DMS153 treated with DMSO at 0.1 percent for 48 hours (cell line): ENCODE measurements around the gene SBF1.

Experiments
- DNase-seq: peaks from one replicate; lab custom pipeline; 2025; ENCODE audit not compliant: unreplicated experiment; lab: John Stamatoyannopoulos, UW

The SBF1 gene

GRCh38 chr22:50506611-50507420 is 32.0 kb upstream of the SBF1 start:
- no peak for DNase-seq

- DNase-seq = no peak
These were observed 31.2 kb upstream of the SBF1 start for GRCh38 chr22:50505776-50506610.

GRCh38 chr22:50505276-50505775 is 30.5 kb upstream of the SBF1 start:
- DNase-seq = no peak

- DNase-seq = no peak
These were observed 29.8 kb upstream of the SBF1 start for GRCh38 chr22:50504369-50505211.

- DNase-seq = no peak
These were observed 28.8 kb upstream of the SBF1 start for GRCh38 chr22:50503475-50504145.

GRCh38 chr22:50502628-50503474 is 28.0 kb upstream of the SBF1 start:
- DNase-seq = no peak

GRCh38 chr22:50502096-50502495 is 27.3 kb upstream of the SBF1 start:
- DNase-seq = no peak

GRCh38 chr22:50500452-50500851 is 25.6 kb upstream of the SBF1 start:
- DNase-seq = no peak

GRCh38 chr22:50498322-50498890 is 23.6 kb upstream of the SBF1 start:
- peak; percentile 66 for DNase-seq

GRCh38 chr22:50497093-50497492 is 22.3 kb upstream of the SBF1 start:
- DNase-seq = no peak

GRCh38 chr22:50490531-50491308 is 15.9 kb upstream of the SBF1 start:
- DNase-seq = no peak

- no peak for DNase-seq
These were observed 14.8 kb upstream of the SBF1 start for GRCh38 chr22:50489363-50490243.

GRCh38 chr22:50488886-50489285 is 14.1 kb upstream of the SBF1 start:
- no peak for DNase-seq

GRCh38 chr22:50488006-50488677 is 13.3 kb upstream of the SBF1 start:
- DNase-seq = no peak

GRCh38 chr22:50487290-50488005 is 12.6 kb upstream of the SBF1 start:
- no peak for DNase-seq

- no peak for DNase-seq
These were observed 11.9 kb upstream of the SBF1 start, which contains the start of gene MIOX for GRCh38 chr22:50486561-50487289. Gene MIOX (plus strand): TSS chr22:50486859. CDS start chr22:50486898, 39 bp downstream.
